Measurements from ENCODE around the gene STRIP1. TPM values are rescaled to one million over a fixed set of nuclear protein-coding genes. Genes with fewer than 3 reads are reported as not detected.
A peak's percentile ranks its signal among the peaks of the same experiment; 100 is the strongest.

Gene STRIP1
- total and polyA plus RNA-seq, 10 of the 15 experiments (the other 5 are each of a cell fraction or from before 2014, with no cell fraction given), result 6.3 to 26.6 (median 18.0) TPM

GRCh38 chr1:110034040-110034450 is 379 bp upstream of the STRIP1 start (continued):
- TF ChIP-seq FOXM1 (IDR thresholded peaks at IDR 0.05; ENCODE audit: low read depth, low read length), result no peak
- no peak for TF ChIP-seq HDGF (IDR thresholded peaks at IDR 0.05)
- no peak for TF ChIP-seq FOXK2 (IDR thresholded peaks at IDR 0.05)
- TF ChIP-seq, protein P1, sequence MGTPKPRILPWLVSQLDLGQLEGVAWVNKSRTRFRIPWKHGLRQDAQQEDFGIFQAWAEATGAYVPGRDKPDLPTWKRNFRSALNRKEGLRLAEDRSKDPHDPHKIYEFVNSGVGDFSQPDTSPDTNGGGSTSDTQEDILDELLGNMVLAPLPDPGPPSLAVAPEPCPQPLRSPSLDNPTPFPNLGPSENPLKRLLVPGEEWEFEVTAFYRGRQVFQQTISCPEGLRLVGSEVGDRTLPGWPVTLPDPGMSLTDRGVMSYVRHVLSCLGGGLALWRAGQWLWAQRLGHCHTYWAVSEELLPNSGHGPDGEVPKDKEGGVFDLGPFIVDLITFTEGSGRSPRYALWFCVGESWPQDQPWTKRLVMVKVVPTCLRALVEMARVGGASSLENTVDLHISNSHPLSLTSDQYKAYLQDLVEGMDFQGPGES (IDR thresholded peaks at IDR 0.05), result no peak
- TF ChIP-seq WRNIP1 (IDR thresholded peaks at IDR 0.05; ENCODE audit: borderline replicate concordance, low read depth, low read length), result no peak
- TF ChIP-seq NKRF (conservative IDR thresholded peaks at IDR 0.05), result no peak
- TF ChIP-seq RB1 (IDR thresholded peaks at IDR 0.05; ENCODE audit: borderline replicate concordance), result no peak
- TF ChIP-seq MYB (IDR thresholded peaks at IDR 0.05; ENCODE audit: borderline replicate concordance, low read depth, low read length), result no peak
- no peak for TF ChIP-seq RUNX3 (IDR thresholded peaks at IDR 0.05; ENCODE audit: low read length)
- TF ChIP-seq, protein P2, sequence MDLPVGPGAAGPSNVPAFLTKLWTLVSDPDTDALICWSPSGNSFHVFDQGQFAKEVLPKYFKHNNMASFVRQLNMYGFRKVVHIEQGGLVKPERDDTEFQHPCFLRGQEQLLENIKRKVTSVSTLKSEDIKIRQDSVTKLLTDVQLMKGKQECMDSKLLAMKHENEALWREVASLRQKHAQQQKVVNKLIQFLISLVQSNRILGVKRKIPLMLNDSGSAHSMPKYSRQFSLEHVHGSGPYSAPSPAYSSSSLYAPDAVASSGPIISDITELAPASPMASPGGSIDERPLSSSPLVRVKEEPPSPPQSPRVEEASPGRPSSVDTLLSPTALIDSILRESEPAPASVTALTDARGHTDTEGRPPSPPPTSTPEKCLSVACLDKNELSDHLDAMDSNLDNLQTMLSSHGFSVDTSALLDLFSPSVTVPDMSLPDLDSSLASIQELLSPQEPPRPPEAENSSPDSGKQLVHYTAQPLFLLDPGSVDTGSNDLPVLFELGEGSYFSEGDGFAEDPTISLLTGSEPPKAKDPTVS (IDR thresholded peaks at IDR 0.05; ENCODE audit: low read depth, low read length), result no peak
- TF ChIP-seq PAX8 (IDR thresholded peaks at IDR 0.05), result no peak
- no peak for TF ChIP-seq CBFB (IDR thresholded peaks at IDR 0.05; ENCODE audit: low read depth)
- no peak for TF ChIP-seq HCFC1 (IDR thresholded peaks at IDR 0.05; ENCODE audit: low read length)
- peak; percentile 12; the same call in 1 of the 2 replicates for TF ChIP-seq POLR2AphosphoS2 (IDR thresholded peaks at IDR 0.05; ENCODE audit: low read depth, low read length)
- TF ChIP-seq, protein P3, sequence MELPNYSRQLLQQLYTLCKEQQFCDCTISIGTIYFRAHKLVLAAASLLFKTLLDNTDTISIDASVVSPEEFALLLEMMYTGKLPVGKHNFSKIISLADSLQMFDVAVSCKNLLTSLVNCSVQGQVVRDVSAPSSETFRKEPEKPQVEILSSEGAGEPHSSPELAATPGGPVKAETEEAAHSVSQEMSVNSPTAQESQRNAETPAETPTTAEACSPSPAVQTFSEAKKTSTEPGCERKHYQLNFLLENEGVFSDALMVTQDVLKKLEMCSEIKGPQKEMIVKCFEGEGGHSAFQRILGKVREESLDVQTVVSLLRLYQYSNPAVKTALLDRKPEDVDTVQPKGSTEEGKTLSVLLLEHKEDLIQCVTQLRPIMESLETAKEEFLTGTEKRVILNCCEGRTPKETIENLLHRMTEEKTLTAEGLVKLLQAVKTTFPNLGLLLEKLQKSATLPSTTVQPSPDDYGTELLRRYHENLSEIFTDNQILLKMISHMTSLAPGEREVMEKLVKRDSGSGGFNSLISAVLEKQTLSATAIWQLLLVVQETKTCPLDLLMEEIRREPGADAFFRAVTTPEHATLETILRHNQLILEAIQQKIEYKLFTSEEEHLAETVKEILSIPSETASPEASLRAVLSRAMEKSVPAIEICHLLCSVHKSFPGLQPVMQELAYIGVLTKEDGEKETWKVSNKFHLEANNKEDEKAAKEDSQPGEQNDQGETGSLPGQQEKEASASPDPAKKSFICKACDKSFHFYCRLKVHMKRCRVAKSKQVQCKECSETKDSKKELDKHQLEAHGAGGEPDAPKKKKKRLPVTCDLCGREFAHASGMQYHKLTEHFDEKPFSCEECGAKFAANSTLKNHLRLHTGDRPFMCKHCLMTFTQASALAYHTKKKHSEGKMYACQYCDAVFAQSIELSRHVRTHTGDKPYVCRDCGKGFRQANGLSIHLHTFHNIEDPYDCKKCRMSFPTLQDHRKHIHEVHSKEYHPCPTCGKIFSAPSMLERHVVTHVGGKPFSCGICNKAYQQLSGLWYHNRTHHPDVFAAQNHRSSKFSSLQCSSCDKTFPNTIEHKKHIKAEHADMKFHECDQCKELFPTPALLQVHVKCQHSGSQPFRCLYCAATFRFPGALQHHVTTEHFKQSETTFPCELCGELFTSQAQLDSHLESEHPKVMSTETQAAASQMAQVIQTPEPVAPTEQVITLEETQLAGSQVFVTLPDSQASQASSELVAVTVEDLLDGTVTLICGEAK (IDR thresholded peaks at IDR 0.05; ENCODE audit: borderline replicate concordance), result no peak
- TF ChIP-seq RBBP5 (conservative IDR thresholded peaks at IDR 0.05), result no peak; the same call in 1 of the 2 replicates
- TF ChIP-seq ESRRA (IDR thresholded peaks at IDR 0.05; ENCODE audit: low read length), result no peak
- TF ChIP-seq NBN (IDR thresholded peaks at IDR 0.05), result no peak
- no peak for TF ChIP-seq SIX5 (IDR thresholded peaks at IDR 0.05; ENCODE audit: low read depth, low read length, severe bottlenecking)
- no peak for TF ChIP-seq YBX1 (IDR thresholded peaks at IDR 0.05)
- TF ChIP-seq, protein P4, sequence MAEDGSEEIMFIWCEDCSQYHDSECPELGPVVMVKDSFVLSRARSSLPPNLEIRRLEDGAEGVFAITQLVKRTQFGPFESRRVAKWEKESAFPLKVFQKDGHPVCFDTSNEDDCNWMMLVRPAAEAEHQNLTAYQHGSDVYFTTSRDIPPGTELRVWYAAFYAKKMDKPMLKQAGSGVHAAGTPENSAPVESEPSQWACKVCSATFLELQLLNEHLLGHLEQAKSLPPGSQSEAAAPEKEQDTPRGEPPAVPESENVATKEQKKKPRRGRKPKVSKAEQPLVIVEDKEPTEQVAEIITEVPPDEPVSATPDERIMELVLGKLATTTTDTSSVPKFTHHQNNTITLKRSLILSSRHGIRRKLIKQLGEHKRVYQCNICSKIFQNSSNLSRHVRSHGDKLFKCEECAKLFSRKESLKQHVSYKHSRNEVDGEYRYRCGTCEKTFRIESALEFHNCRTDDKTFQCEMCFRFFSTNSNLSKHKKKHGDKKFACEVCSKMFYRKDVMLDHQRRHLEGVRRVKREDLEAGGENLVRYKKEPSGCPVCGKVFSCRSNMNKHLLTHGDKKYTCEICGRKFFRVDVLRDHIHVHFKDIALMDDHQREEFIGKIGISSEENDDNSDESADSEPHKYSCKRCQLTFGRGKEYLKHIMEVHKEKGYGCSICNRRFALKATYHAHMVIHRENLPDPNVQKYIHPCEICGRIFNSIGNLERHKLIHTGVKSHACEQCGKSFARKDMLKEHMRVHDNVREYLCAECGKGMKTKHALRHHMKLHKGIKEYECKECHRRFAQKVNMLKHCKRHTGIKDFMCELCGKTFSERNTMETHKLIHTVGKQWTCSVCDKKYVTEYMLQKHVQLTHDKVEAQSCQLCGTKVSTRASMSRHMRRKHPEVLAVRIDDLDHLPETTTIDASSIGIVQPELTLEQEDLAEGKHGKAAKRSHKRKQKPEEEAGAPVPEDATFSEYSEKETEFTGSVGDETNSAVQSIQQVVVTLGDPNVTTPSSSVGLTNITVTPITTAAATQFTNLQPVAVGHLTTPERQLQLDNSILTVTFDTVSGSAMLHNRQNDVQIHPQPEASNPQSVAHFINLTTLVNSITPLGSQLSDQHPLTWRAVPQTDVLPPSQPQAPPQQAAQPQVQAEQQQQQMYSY (CRISPR knock-in tag; IDR thresholded peaks at IDR 0.05), result no peak
